ENCODE data around the gene ADH7. TPM values are rescaled to one million over a fixed set of nuclear protein-coding genes. Genes with fewer than 3 reads are reported as not detected.
"Not testable (repeated sequence)": the region's sequence is repeated elsewhere in the genome, so short reads cannot be mapped to it uniquely, and the experiment has no call there.

The ADH7 gene
- total RNA-seq, 1 donor from 2014 or later, result not detected

GRCh38 chr4:99382745-99383360 lies 52.3 kb downstream of the ADH7 start:
- intact Hi-C loops (cut with micrococcal nuclease), result no loop called here

- intact Hi-C loops (cut with micrococcal nuclease), result no loop called here
Measured at GRCh38 chr4:99381588-99382175, 53.5 kb downstream of the ADH7 start.

GRCh38 chr4:99379571-99379970 lies 55.6 kb downstream of the ADH7 start:
- intact Hi-C loops (cut with micrococcal nuclease), result no loop called here

GRCh38 chr4:99378876-99379275 lies 56.3 kb downstream of the ADH7 start:
- intact Hi-C loops (cut with micrococcal nuclease), result no loop called here

GRCh38 chr4:99377341-99377740 lies 57.8 kb downstream of the ADH7 start:
- intact Hi-C loops (cut with micrococcal nuclease), result not testable (repeated sequence)

- intact Hi-C loops (cut with micrococcal nuclease), result not testable (repeated sequence)
Measured at GRCh38 chr4:99372464-99372863, 62.7 kb downstream of the ADH7 start.

- intact Hi-C loops (cut with micrococcal nuclease), result not testable (repeated sequence)
Measured at GRCh38 chr4:99367817-99368216, 67.3 kb downstream of the ADH7 start.

- intact Hi-C loops (cut with micrococcal nuclease), result no loop called here
Measured at GRCh38 chr4:99366491-99366890, 68.7 kb downstream of the ADH7 start.

GRCh38 chr4:99362768-99363167 lies 72.4 kb downstream of the ADH7 start:
- intact Hi-C loops (cut with micrococcal nuclease), result no loop called here

Other genes starting within 250 kb of the ADH7 start
- not detected in 2 replicates for gene ADH6, start 216.1 kb downstream of the ADH7 start, total RNA-seq
- not detected in 2 replicates for gene ADH1A, start 144.4 kb downstream of the ADH7 start, total RNA-seq
- gene ADH1B, start 113.9 kb downstream of the ADH7 start, total RNA-seq, result not detected in 2 replicates
- not detected in 2 replicates for gene ADH1C, start 82.6 kb downstream of the ADH7 start, total RNA-seq
- not detected in 2 replicates for gene C4orf17, start 75.7 kb upstream of the ADH7 start, total RNA-seq
- gene TRMT10A, start 128.7 kb upstream of the ADH7 start, total RNA-seq, result 7.2 and 8.5 TPM in 2 replicates
- gene MTTP, start 139.5 kb upstream of the ADH7 start, total RNA-seq, result 0.66 TPM in 1 of 2 replicates, not detected in the other
- not detected in 2 replicates for gene C4orf54, start 222.5 kb upstream of the ADH7 start, total RNA-seq